Activated CD4-positive, CD25-positive, alpha-beta regulatory T cell treated with anti-CD3 and anti-CD28 coated beads, Interleukin-2, amount 50 U/mL, for 24 hours (primary cell): ENCODE results near the gene MYO9B.
A peak's percentile ranks its signal among the peaks of the same experiment; 100 is the strongest.
"Not testable (repeated sequence)": the region's sequence is repeated elsewhere in the genome, so short reads cannot be mapped to it uniquely, and the experiment has no call there.

ENCODE experiments used
- ATAC-seq, 2 donors: fragments of 150-1000 bp; cut with Tn5 transposase; one replicate each; pipeline ENCODE4 v1.10.0; 2021; ENCODE audit warnings: mild to moderate bottlenecking in 1 of 2, moderate library complexity in 1 of 2

MYO9B gene

DNA sequence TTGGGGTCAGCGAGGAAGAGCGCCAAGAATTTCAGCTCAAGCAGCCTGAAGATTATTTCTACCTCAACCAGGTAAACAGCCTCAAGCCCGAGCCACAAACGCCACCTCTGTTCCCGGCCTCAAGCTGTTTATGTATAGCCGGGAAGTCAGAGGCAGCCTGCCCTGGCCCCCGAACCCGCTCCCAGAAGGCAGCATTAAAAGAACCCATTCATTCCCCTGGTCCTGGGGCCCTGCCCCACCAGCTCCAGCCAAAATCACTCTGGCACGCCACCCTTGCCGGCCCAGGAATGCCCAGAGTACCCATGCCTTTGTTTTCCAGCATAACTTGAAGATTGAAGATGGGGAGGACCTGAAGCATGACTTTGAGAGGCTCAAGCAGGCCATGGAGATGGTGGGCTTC is 78.4 kb downstream of the MYO9B start:
- no peak for ATAC-seq

DNA sequence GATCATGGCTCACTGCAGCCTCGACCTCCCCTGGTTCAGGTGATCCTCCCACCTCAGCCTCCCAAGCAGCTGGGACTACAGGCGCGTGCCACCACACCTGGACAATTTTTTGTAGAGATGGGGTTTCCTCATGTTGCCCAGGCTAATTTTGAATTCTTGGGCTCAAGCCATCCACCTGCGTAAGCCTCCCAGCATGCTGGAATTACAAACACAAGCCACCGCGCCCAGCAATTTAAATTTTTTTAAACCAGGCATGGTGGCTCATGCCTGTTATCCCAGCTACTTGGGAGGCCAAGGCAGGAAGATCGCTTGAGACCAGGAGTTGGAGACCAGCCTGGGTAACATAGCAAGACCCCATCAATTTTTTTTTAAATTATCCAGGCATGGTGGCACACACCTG is 79.7 kb downstream of the MYO9B start:
- no peak for ATAC-seq

DNA sequence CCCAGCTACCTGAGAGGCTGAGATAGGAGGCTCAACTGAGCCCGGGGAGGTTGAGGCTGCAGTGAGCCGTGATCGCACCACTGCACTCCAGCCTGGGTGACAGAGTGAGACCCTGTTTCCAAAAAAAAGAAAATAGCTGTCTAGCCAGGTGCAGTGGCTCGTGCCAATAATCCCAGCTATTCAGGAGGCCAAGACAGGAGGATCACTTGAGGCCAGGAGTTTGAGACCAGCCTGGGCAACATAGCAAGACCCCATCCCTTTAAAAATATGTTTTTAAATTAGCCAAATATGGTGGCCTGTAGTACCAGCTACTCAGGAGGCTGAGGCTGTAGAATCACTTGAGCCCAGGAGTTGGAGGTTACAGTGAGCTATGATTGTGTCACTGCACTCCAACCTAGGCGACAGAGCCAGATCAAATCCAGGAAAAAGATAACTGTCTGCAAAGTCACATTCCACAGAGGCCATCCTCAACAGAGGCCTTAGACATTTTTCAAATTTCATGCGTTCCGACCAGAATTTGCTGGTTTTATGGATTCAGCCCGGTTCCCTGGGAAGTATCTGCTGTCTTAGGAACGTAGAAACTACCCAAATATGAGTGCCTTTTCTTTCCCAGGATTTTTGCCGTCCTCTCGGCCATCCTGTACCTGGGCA is 80.8 kb downstream of the MYO9B start:
- ATAC-seq: no peak

GRCh38 chr19:17156947-17157302 is 81.3 kb downstream of the MYO9B start:
- no peak for ATAC-seq

- ATAC-seq: no peak
Measured at GRCh38 chr19:17158584-17158983, 83.0 kb downstream of the MYO9B start.

DNA sequence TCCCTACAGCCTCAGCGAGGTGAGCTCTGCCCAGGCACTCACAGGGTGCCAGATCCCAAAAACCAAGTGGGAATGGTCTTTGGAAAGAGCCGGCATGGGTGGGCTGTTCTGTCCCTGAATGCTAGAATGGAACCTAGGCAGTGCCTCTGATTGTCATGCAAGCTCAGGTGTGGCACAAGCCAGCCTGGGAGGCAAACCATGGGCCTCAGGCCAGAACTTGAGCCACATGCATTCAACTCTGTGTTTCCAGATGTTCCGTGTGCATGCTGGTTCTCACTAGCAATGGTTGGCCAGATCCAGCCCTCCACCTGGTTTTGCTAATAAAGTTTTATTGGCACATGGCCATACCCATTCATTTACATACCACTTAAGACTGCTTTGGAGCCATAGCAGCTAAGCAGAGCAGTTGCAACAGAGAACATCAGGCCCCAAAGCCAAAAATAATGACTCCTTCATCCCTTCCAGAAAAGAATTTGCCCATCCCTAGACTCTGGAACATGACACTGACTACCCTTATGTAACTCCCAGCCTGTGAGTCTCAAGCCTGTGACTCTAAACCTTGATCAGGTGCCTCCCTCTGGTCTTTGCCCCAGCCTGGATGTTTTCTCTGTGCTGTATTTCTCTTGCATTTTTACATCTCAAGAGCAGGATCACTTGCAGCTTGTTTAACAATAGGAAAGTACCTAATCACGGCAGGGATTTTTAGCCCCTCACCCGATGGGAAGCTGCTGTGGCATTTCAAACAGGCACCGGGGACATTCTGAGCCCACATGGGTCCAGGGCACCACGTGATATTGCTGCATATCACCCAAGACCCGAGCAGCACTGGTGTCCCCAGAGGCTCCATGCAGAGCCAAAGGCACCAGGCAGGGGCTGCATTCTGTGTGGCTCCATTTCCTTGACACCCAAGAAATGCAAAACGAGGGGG is 84.2 kb downstream of the MYO9B start:
- ATAC-seq: no peak

GRCh38 chr19:17160908-17161307 is 85.3 kb downstream of the MYO9B start:
- no peak for ATAC-seq

DNA sequence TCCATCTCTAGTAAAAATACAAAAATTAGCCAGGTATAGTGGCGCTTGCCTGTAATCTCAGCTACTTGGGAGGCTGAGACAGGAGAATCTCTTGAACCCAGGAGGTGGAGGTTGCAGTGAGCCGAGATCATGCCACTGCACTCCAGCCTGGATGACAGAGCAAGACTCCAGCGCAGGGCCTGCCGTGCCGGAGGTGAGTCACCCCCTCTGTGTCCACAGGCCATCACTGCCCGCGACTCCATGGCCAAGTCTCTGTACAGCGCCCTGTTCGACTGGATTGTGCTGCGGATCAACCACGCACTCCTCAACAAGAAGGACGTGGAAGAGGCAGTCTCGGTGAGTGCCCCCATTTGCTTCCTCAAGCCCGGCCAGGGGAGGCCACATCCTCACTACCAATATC is 86.6 kb downstream of the MYO9B start:
- not testable (repeated sequence) for ATAC-seq

GRCh38 chr19:17162580-17162979 is 87.0 kb downstream of the MYO9B start:
- no peak for ATAC-seq

DNA sequence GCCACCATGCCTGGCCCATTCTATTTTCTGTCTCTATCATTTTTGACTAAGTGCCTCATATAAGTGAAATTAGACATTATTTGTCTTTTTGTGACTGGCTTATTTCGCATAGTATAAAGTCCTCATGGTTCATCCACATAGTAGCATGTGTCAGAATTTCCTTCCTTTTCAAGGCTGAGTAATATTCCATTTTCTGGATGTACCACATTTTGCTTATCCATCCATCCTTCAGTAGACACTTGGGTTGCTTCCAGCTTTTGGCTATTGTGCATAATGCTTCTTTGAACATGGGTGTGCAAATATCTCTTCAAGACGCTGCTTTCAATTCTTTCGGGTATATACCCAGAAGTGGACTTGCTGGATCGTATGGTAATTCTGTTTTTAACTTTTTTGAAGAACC is 88.1 kb downstream of the MYO9B start:
- no peak for ATAC-seq

- ATAC-seq: no peak
Measured at GRCh38 chr19:17164639-17165038, 89.1 kb downstream of the MYO9B start.

DNA sequence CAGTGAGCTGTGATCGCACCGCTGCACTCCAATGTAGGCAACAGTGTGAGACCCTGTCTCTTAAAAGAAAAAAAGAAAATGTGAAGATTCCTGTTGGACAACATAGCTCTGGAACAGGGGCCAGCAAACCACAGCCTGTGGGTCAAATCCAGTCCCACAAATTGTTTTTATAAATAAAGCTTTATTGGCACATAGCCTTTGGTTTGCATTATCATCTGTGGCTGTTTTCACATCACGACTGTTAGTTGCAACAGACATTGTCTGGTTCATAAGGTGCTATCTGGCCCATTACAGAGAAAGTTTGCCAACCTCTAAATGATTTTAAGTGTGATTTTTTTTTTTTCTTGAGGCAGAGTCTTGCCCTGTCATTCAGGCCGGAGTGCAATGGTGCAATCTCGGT is 90.1 kb downstream of the MYO9B start:
- ATAC-seq: no peak

GRCh38 chr19:17170538-17171297 is 95.1 kb downstream of the MYO9B start:
- peak; percentile 43 to 51 for ATAC-seq

DNA sequence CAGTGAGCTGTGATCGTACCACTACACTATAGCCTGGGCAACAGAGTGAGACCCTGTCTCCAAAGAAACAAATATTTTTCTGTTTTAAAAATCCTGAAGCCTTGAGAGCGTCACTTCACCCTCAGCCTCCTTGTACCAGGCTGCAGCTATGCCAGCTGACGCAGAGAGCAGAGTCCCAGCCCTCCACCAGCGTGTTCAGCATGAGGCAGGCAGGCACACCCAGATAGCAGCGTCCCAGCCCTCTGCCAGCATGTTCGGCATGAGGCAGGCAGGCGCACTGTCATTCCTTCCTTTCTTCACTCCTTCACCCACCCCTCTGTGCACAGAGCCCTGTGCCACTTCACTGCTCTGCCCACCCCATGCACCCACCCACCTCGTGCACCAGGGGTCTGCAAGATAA is 96.3 kb downstream of the MYO9B start:
- no peak for ATAC-seq

DNA sequence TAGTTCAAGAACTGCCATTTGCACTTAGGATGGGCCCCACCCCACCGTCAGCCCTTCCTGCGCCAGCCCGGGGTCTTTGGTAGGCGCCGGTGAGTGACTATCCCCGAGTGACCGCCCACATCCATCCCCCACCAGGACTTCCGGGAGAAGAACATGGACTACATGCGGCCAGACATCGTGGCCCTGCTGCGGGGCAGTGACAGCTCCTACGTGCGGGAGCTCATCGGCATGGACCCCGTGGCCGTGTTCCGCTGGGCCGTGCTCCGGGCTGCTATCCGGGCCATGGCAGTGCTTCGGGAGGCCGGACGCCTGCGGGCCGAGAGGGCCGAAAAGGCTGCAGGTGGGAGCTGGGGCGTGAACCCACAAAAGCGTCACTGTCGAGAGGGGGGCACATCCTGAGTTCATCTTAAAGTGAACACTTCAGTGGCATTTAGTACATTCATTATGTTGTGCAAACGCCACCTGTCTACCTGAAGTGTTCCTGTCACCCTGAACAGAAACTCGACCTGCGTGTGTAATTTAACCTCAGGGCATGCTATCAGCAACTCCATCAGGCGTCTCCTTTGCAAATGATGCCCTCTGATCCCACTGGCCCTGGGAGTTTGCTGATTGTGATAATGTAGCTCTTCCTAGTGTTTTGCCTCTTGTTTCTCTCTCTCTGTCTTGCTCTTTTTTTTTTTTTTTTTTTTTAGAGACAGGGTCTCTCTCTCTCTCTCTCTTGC is 97.2 kb downstream of the MYO9B start:
- ATAC-seq: no peak

DNA sequence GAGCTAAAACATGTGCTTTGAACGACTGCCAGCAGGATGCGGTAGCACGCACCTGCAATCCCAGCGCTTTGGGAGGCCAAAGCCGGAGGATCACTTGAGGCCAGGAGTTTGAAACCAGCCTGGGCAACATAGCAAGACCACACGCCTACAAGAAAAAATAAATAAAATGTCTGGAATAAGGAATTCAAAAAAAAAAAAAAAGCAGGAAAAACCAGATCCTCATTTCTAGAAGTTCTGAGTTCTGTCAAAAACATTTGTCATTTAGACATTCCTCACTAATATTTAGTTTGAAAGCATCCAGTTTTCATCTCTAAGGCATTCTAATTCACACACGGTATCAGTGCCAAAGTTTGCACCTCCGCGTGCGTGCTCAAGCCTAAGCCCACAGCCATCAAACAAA is 102.7 kb downstream of the MYO9B start:
- ATAC-seq: no peak

GRCh38 chr19:17180997-17181702 is 105.6 kb downstream of the MYO9B start:
- ATAC-seq: no peak

- ATAC-seq: peak; percentile 25 to 39
Measured at GRCh38 chr19:17183271-17183761, 107.7 kb downstream of the MYO9B start.

GRCh38 chr19:17183858-17184321 is 108.3 kb downstream of the MYO9B start:
- peak; percentile 49 to 66 for ATAC-seq

DNA sequence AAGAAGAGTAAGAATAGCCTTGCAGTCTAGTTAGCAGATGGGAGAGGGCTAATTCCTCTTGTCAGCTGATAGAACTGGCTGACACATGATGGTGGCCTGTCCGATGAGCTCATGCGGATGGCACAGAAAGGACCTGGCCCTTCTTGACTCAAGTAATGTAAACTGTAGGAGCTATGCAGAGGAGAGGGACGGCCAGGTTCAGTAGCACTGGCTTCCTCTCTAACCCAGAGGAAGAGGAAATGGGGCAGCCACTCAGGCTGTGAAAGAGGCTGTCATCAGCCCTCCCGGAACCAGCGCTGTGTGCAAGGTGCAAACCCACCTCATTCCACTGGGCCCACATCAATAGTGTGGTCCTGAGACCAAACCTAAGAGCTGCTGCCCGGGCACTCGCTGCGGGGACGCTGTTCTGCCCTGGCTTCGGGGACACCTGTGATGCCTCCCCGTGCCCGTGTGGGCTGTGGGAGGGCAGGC is 108.8 kb downstream of the MYO9B start:
- peak; percentile 79 to 80 for ATAC-seq

- no peak for ATAC-seq
Measured at GRCh38 chr19:17185590-17185989, 110.0 kb downstream of the MYO9B start.

DNA sequence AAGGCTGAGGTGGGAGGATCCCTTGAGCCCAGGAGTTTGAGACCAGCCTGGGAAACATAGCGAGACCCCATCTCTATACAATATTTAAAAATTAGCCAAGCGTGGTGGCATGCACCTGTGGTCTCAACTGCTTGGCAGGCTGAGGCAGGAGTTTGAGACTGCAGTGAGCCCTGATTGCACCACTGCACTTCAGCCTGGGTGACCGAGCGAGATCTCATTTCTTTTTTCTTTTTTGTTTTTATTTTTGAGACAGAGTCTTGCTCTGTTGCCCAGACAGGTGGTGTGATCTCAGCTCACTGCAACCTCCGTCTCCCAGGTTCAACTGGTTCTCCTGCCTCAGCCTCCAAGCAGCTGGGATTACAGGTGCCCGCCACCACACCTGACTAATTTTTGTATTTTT is 116.2 kb downstream of the MYO9B start:
- not testable (repeated sequence) for ATAC-seq
